Stimulated activated CD4-positive, alpha-beta T cell treated with anti-CD3 and anti-CD28 coated beads, TNF-alpha, amount 100 ng/mL, for 1 hour (primary cell): Measurements from ENCODE around the gene WBP2.

ENCODE experiments used
- DNase-seq, 3 donors: peaks; one replicate each; pipeline ENCODE4 v3.0.0-alpha.2; 2020; ENCODE audit warnings: low read depth in 3 of 3, low spot score in 1 of 3

WBP2 gene

GRCh38 chr17:75831032-75831571 is 24.0 kb downstream of the WBP2 start:
- DNase-seq: no peak

GRCh38 chr17:75830164-75831031 is 24.7 kb downstream of the WBP2 start:
- no peak for DNase-seq

GRCh38 chr17:75829747-75830146 is 25.4 kb downstream of the WBP2 start:
- no peak for DNase-seq

- no peak for DNase-seq
Measured at GRCh38 chr17:75828741-75829140, 26.4 kb downstream of the WBP2 start.

GRCh38 chr17:75828076-75828400 is 27.1 kb downstream of the WBP2 start:
- no peak for DNase-seq

GRCh38 chr17:75827308-75828075 is 27.6 kb downstream of the WBP2 start:
- DNase-seq: peak; percentile 27 to 62 (median 51)

GRCh38 chr17:75826561-75827307 is 28.4 kb downstream of the WBP2 start:
- DNase-seq: no peak

GRCh38 chr17:75825748-75826370 is 29.3 kb downstream of the WBP2 start:
- DNase-seq: no peak

- no peak for DNase-seq
Measured at GRCh38 chr17:75825149-75825552, 30.0 kb downstream of the WBP2 start.

- DNase-seq: no peak
Measured at GRCh38 chr17:75824666-75825065, 30.5 kb downstream of the WBP2 start.

- no peak for DNase-seq
Measured at GRCh38 chr17:75824050-75824552, 31.0 kb downstream of the WBP2 start.

GRCh38 chr17:75823257-75824041 is 31.7 kb downstream of the WBP2 start:
- DNase-seq: no peak

- DNase-seq: no peak
Measured at GRCh38 chr17:75822800-75823166, 32.4 kb downstream of the WBP2 start.

- no peak for DNase-seq
Measured at GRCh38 chr17:75822119-75822799, 32.9 kb downstream of the WBP2 start.

GRCh38 chr17:75821552-75821951 is 33.6 kb downstream of the WBP2 start:
- DNase-seq: no peak

- no peak for DNase-seq
Measured at GRCh38 chr17:75820094-75821080, 34.7 kb downstream of the WBP2 start.

- no peak for DNase-seq
Measured at GRCh38 chr17:75819678-75820077, 35.5 kb downstream of the WBP2 start.

- DNase-seq: no peak
Measured at GRCh38 chr17:75819116-75819515, 36.0 kb downstream of the WBP2 start.
